Neural crest cell (in vitro differentiated cells): ENCODE results near the gene GPATCH2. TPM values are rescaled to one million over a fixed set of nuclear protein-coding genes. Genes with fewer than 3 reads are reported as not detected.

Experiments used
- DNase-seq: peaks from one replicate; pipeline ENCODE4 v3.0.0; 2021; ENCODE audit warnings: low read depth, mixed read lengths, low spot score
- H3K27ac Mint-ChIP-seq: one replicate; pipeline ENCODE4 v1.8.0; 2021; ENCODE audit warnings: mild to moderate bottlenecking, mixed read lengths; ENCODE audit not compliant: unreplicated experiment
- H3K27me3 Mint-ChIP-seq: 2 replicates; pipeline ENCODE4 v1.8.0; 2021; ENCODE audit warnings: low read depth, mild to moderate bottlenecking, mixed read lengths
- H3K36me3 Mint-ChIP-seq: 2 replicates; pipeline ENCODE4 v1.8.0; 2021; ENCODE audit warnings: low read depth, mild to moderate bottlenecking, mixed read lengths
- H3K4me1 Mint-ChIP-seq: 2 replicates; pipeline ENCODE4 v1.8.0; 2021; ENCODE audit warnings: mixed read lengths
- H3K4me3 Mint-ChIP-seq: one replicate; pipeline ENCODE4 v1.8.0; 2021; ENCODE audit warnings: mild to moderate bottlenecking, mixed read lengths
- H3K9me3 Mint-ChIP-seq: 2 replicates; pipeline ENCODE4 v1.8.0; 2021; ENCODE audit warnings: mixed read lengths
- CTCF ChIP-seq: fragments of 200-600 bp; sonication (generic); conservative IDR thresholded peaks from 2 replicates; pipeline ENCODE4 v1.5.0; 2021; ENCODE audit warnings: antibody characterized with exemption, mild to moderate bottlenecking
- total RNA-seq: library from RNA; stranded (reverse); gene quantifications from 2 replicates; pipeline ENCODE4 v1.2.1, GENCODE V29; 2021

Gene GPATCH2
- total RNA-seq, 1 donor from 2014 or later, result 16.6 TPM

GRCh38 chr1:217431395-217431794, 199.5 kb downstream of the GPATCH2 start:
- peaks cover 3% of the 10 kb centered on the region for H3K9me3 Mint-ChIP-seq
- peaks cover 13% of the 10 kb centered on the region for H3K36me3 Mint-ChIP-seq
- peaks cover 15% of the 10 kb centered on the region for H3K4me1 Mint-ChIP-seq
- DNase-seq, result no peak
- no peaks in the 10 kb centered on the region for H3K27me3 Mint-ChIP-seq
- H3K4me3 Mint-ChIP-seq, result no peak overlapping the region
- no peak for TF ChIP-seq CTCF
- no peak overlapping the region for H3K27ac Mint-ChIP-seq

- DNase-seq, result no peak
- Mint-ChIP-seq H3K27ac (peak overlapping the region; percentile 36), H3K9me3 (no peaks in the 10 kb centered on the region), H3K4me3 (no peak overlapping the region), H3K27me3 (no peaks in the 10 kb centered on the region), H3K36me3 (peaks cover 1% of the 10 kb centered on the region), H3K4me1 (peaks cover 10% of the 10 kb centered on the region)
- no peak for TF ChIP-seq CTCF
Observed at GRCh38 chr1:217425422-217425821, 205.5 kb downstream of the GPATCH2 start.

- H3K9me3 Mint-ChIP-seq, result peaks cover 2% of the 10 kb centered on the region
Observed at GRCh38 chr1:217419194-217419551, 211.7 kb downstream of the GPATCH2 start.

DNA sequence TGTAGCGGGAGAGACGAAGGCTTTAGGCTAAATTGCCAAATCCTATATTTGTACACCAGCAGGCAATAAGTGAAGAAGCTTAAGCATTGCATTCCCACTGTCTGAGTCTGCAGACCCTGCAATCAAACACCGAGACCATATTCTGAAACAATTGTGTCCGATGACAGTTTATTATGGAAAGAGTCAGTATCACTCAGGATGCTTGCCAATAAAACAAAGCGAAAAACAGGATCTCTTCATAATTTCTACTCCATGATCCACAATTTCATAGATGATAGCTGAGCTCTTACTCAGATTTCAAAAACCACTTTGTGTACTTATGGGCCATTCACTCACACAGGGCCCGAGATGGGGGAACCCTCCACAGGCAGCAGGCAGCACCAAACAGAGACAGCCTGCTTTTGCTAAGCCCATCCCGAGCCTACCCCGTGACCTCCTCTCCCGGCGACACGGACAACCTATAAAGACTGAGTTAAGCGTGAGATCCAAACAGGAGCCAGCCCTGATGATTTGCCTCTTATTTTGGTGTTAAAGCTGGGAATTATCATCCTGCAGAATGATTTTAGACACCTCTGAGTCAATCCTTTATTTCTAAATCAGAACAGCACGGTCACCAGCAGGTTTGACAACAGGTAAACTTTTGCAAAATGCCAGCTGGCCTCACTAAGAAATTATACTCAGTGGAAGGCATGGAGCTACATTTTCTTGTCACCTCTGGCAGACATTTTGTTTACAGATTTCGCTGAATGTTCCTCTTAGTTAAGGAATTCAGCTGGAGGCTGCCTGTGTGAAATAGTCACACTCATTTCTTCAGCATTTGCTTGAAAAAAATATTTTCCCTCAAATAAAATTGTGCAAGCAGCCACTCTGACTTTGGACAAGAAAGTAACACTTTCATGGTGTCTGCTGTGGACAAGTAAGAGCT, 212.4 kb downstream of the GPATCH2 start:
- Mint-ChIP-seq H3K36me3 (no peaks in the 10 kb centered on the region), H3K27me3 (no peaks in the 10 kb centered on the region), H3K4me1 (no peaks in the 10 kb centered on the region), H3K27ac (no peak overlapping the region), H3K4me3 (no peak overlapping the region), H3K9me3 (peaks cover 2% of the 10 kb centered on the region)
- no peak for TF ChIP-seq CTCF
- no peak for DNase-seq

More at GRCh38 chr1:217419194-217419551, 211.7 kb downstream of the GPATCH2 start:
- H3K4me1 Mint-ChIP-seq, result no peaks in the 10 kb centered on the region
- DNase-seq, result no peak
- no peak for TF ChIP-seq CTCF
- no peak overlapping the region for H3K4me3 Mint-ChIP-seq
- H3K27me3 Mint-ChIP-seq, result no peaks in the 10 kb centered on the region
- no peaks in the 10 kb centered on the region for H3K36me3 Mint-ChIP-seq
- no peak overlapping the region for H3K27ac Mint-ChIP-seq

GRCh38 chr1:217417363-217417762, 213.5 kb downstream of the GPATCH2 start:
- no peak for DNase-seq

More at GRCh38 chr1:217417363-217417762, 213.5 kb downstream of the GPATCH2 start:
- Mint-ChIP-seq H3K27me3 (no peaks in the 10 kb centered on the region), H3K36me3 (no peaks in the 10 kb centered on the region), H3K4me3 (no peak overlapping the region), H3K27ac (no peak overlapping the region), H3K9me3 (peaks cover 2% of the 10 kb centered on the region), H3K4me1 (no peaks in the 10 kb centered on the region)
- TF ChIP-seq CTCF, result no peak
